Germinal center (tissue), 1 donor: Measurements from ENCODE around the gene NEDD9.
A peak's percentile ranks its signal among the peaks of the same experiment; 100 is the strongest.

Experiments used
- DNase-seq: peaks from one replicate; pipeline ENCODE4 v3.0.0; 2012; ENCODE audit warnings: mixed read lengths, low spot score

NEDD9 gene

DNA sequence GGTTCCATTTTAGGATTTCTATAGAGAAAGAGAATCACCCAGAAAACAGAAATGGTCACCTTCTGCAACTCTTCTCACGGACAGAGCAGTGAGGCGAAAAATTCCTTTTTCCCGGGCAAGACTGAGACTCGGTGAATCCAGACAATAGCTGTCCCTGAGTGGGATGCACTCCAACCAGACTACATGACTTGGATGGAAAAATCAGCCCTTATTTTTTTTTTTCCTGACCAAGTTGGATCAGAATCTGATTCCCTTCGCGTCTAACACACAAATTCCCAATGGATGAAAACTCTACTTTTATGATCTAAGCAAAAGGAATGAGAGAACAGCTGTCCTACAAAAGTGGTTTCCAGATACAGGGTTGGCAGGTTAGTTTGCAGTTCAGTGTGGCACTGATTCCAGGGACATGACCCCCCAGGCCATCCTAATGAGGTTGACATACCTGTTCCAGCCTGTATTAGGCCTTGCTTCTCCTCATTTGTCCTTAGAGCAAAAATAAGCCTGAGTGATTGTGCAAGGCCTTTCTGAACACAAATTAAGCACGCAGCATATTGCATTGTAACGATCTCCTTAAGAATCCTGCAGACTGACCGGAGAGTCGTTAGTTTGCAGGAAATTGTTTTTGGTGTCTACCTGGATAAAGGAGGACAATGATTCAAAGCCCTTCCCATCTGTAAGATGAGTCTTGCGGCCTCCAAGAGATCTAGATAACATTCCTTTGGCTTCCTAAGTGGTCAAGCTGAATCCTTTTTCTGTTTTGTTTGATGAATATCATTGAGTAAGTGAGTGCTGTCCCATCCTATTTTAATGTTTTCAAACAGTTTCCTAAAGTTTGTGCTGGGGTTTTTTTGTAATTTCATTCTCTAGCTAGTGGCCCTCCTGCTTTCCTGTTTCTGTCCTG, 1.5 kb upstream of the NEDD9 start:
- no peak for DNase-seq

GRCh38 chr6:11232770-11233626, 530 bp upstream of the NEDD9 start:
- DNase-seq: peak; percentile 46

DNA sequence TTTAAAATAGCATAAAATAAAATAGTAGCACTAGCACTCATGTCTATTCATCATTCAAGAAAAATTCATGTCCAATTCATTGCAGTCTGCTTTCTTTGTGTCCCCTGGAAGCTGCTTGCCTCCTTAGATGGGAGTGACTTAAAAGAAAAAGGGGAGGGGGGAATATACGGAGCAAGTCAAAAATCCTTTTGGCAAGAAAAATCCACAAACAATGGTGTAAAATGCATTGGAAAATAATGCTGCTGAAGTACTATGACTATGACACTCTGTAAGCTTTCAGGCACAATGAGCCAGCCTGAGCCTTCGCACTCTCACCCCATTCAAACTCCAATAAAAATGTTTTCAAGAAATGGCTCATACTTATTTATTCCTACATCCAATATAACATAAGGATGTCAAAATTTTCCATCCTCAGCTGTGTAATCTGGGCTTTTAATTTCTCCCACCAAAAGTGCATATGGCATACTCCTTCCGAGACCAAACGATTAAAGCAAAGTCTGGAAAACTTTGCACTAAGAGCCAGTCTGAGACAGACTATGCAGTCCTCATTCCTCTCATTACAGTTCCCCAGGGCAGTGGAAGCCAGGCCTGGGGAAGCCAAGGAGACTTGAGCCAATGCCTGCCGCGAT, 790 bp downstream of the NEDD9 start:
- DNase-seq: no peak

GRCh38 chr6:11231108-11231463, 1.4 kb downstream of the NEDD9 start:
- no peak for DNase-seq

DNA sequence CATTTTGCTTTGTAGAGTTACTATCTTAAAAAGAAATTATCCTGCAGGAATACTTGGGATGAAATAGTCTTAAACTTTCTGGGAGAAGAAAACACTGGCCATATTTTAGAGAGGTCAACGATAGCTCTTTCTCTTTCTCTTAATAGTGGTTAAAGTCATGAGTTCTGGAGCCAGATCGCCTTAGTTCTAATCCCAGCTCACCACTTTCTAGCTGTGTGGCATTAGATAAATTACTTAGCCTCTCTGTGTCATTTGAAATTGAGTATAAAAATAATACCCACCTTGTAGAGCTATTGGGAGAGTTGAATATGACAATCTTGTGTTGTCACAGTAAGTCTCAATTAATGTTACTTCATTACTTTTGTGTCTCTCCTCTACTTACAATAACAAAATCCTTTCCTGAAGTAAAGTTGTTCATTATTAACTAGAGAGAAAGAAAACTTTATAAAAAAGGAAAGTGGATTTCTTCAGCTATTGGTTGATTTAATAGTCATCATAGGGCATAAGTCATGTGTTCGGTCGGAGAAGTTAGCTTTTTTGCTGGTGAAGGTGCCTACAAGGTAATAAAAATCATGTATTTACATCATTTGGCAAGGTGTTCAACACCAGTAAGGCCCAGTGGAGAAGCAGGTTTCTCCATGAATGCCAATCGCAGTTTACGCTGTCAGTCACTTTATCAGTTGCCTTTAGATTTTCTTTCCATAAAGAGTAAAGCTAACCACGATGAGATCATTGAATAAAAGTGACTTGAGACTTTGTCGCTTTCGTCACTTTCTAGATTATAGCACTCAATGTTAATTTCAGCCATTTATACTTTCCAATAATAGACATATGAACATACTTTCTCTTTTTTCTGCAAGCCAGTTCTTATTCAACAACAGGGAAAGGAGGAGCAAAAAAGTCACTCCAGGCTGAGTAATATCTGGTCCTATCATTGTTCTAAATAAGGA, 2.0 kb downstream of the NEDD9 start:
- no peak for DNase-seq

GRCh38 chr6:11229655-11230046, 2.8 kb downstream of the NEDD9 start:
- DNase-seq: no peak

DNA sequence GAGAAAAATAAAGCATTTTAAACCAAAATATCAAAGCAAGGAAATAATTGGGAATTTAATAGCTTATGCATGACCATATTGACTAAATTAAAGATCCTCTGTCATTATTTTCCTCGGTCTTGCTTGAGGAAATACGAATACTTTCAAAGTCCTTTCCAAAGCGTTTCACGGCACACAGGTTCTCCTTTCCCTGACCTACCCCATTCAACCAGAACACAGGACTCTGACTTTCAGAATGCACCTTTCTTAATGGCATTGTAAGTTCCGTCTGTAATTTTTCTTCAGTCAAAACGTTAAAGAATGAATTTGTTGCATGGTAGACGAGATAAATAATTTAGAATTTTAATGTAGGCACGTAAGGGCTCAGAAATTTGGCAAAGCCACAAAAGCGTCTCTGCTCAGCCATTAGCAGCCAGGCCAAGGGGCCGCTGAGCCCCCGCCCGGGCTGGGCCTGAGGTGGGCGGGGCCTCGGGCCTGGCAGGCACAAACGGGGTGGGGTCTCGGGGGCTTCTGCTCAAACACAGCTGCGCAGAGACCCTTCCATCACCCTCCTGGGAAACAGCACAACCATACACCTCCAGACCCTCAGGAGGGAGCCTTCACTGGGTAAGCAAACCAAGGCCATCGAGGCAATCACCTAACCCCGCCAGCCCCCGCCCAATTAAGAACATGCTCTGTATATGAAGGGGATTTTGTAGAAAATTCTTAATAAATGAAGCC, 3.4 kb downstream of the NEDD9 start:
- no peak for DNase-seq

- no peak for DNase-seq
Measured at GRCh38 chr6:11227698-11228097, 4.8 kb downstream of the NEDD9 start.

- no peak for DNase-seq
Measured at GRCh38 chr6:11226005-11226404, 6.5 kb downstream of the NEDD9 start.

- DNase-seq: no peak
Measured at GRCh38 chr6:11224966-11225463, 7.5 kb downstream of the NEDD9 start.

DNA sequence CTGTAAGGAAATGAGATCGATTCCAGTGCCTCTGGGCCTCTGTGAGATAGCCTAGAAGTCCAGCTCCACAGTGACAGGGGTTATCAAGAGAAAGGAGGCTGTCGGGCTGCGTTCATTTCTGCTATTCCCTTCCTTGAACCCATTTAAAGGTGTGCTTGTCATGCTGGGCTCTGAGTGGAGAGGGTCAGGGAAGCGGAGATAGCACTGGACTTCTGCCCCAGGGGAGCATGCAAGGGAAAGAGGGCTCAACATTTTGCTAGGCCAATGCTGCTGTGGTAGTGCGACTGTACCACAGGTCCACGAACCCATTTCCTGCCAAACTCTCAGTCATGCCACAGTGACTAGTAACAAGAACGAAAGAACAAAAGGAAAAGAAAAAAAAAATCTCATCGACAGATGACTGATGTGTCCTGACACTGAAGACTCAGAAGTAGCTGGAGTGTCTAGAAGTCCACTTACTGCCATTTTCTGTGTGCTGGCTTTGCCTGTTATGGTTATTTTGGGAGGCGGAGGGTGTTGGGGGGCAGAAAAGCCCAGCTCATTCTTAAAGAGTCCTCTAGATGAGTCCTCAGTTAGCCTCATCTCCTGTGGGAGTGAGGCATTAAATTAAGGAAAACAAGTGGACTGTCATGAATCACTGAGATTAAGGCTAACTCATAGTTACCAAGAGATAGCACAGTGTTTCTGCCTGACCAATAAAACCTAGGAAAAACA, 8.1 kb downstream of the NEDD9 start:
- DNase-seq: no peak

- DNase-seq: no peak
Measured at GRCh38 chr6:11223286-11223864, 9.1 kb downstream of the NEDD9 start.

GRCh38 chr6:11222385-11223277, 9.8 kb downstream of the NEDD9 start:
- no peak for DNase-seq

DNA sequence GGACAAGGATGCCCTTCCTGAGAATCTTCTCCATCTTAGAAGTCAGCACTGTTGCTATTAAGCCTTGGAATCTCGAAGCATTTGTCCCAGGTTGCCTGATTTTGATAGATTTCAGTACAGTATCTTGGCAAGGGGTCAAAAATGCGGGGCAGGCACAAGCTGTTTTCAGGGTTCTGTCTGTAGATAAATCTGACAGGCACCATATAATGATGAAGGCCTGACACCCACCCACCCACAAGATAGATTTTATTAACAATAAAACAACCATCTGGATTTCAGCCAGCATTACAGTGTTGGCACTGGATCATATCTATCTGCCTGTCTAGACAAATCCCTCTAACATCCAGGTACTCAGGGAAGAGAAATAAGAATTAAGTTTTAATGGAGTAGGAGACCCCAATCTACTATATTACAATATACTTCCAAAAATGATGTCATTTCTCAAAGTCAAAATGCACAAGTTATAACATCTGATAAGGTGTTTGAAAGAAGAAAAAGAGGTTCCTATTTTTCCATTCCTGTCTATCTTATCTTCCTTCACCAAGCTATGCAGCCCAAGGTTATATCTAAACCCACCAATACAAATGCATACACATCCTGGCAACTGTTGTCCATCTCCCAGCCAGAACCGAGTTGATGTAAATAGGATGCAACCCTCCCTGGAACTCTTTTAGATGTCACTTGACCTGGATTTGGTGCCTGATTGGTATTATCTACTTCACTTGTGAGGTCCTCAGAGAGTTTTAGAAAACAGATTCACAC, 10.7 kb downstream of the NEDD9 start:
- no peak for DNase-seq

- DNase-seq: no peak
Measured at GRCh38 chr6:11219400-11219834, 13.1 kb downstream of the NEDD9 start.

- DNase-seq: no peak
Measured at GRCh38 chr6:11218538-11219399, 13.7 kb downstream of the NEDD9 start.

- DNase-seq: no peak
Measured at GRCh38 chr6:11218102-11218442, 14.4 kb downstream of the NEDD9 start.
